HPDE6-E6E7 (cell line): Measurements from ENCODE around the gene SCN4B.
"Not testable (repeated sequence)": the region's sequence is repeated elsewhere in the genome, so short reads cannot be mapped to it uniquely, and the experiment has no call there.

ENCODE experiments used
- DNase-seq: peaks from one replicate; pipeline ENCODE4 v3.0.0; 2011; ENCODE audit warnings: missing footprints; ENCODE audit errors: extremely low spot score

SCN4B gene

GRCh38 chr11:118152552-118153471 lies at the start of gene SCN4B:
Gene SCN4B, minus strand, starts transcription at chr11:118152823. Its CDS starts 150 bp downstream, at chr11:118152673.
- peak; percentile 63 for DNase-seq

GRCh38 chr11:118201966-118202365 lies 49.3 kb upstream of the SCN4B start:
- DNase-seq, result no peak

GRCh38 chr11:118200901-118201680 lies 48.5 kb upstream of the SCN4B start:
- DNase-seq, result no peak

GRCh38 chr11:118200497-118200896 lies 47.9 kb upstream of the SCN4B start:
- no peak for DNase-seq

- DNase-seq, result no peak
Measured at GRCh38 chr11:118199135-118199534, 46.5 kb upstream of the SCN4B start.

- peak; percentile 65 for DNase-seq
Measured at GRCh38 chr11:118198370-118198769, 45.7 kb upstream of the SCN4B start.

GRCh38 chr11:118194835-118195627 lies 42.4 kb upstream of the SCN4B start:
- peak; percentile 84 for DNase-seq

- no peak for DNase-seq
Measured at GRCh38 chr11:118193910-118194566, 41.4 kb upstream of the SCN4B start.

- not testable (repeated sequence) for DNase-seq
Measured at GRCh38 chr11:118192817-118193216, 40.2 kb upstream of the SCN4B start.

- not testable (repeated sequence) for DNase-seq
Measured at GRCh38 chr11:118190942-118191506, 38.4 kb upstream of the SCN4B start.

- no peak for DNase-seq
Measured at GRCh38 chr11:118186346-118187107, 33.9 kb upstream of the SCN4B start.

GRCh38 chr11:118184784-118185579 lies 32.4 kb upstream of the SCN4B start:
- DNase-seq, result no peak

- DNase-seq, result not testable (repeated sequence)
Measured at GRCh38 chr11:118183691-118184090, 31.1 kb upstream of the SCN4B start.

- no peak for DNase-seq
Measured at GRCh38 chr11:118180300-118180703, 27.7 kb upstream of the SCN4B start.

- no peak for DNase-seq
Measured at GRCh38 chr11:118176778-118177134, 24.1 kb upstream of the SCN4B start.

- no peak for DNase-seq
Measured at GRCh38 chr11:118175993-118176777, 23.6 kb upstream of the SCN4B start, which contains the start of gene SCN2B. Gene SCN2B, minus strand, starts transcription at chr11:118176639. Its CDS starts 208 bp downstream, at chr11:118176431.

- peak; percentile 34 for DNase-seq
Measured at GRCh38 chr11:118175031-118175992, 22.7 kb upstream of the SCN4B start.
